AG08395 (cell line): ENCODE measurements around the gene OPHN1.

Source experiments
- DNase-seq: peaks from one replicate; pipeline ENCODE4 v3.0.0; 2012; ENCODE audit warnings: mixed read lengths, low spot score

OPHN1 gene, protein sequence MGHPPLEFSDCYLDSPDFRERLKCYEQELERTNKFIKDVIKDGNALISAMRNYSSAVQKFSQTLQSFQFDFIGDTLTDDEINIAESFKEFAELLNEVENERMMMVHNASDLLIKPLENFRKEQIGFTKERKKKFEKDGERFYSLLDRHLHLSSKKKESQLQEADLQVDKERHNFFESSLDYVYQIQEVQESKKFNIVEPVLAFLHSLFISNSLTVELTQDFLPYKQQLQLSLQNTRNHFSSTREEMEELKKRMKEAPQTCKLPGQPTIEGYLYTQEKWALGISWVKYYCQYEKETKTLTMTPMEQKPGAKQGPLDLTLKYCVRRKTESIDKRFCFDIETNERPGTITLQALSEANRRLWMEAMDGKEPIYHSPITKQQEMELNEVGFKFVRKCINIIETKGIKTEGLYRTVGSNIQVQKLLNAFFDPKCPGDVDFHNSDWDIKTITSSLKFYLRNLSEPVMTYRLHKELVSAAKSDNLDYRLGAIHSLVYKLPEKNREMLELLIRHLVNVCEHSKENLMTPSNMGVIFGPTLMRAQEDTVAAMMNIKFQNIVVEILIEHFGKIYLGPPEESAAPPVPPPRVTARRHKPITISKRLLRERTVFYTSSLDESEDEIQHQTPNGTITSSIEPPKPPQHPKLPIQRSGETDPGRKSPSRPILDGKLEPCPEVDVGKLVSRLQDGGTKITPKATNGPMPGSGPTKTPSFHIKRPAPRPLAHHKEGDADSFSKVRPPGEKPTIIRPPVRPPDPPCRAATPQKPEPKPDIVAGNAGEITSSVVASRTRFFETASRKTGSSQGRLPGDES

DNA sequence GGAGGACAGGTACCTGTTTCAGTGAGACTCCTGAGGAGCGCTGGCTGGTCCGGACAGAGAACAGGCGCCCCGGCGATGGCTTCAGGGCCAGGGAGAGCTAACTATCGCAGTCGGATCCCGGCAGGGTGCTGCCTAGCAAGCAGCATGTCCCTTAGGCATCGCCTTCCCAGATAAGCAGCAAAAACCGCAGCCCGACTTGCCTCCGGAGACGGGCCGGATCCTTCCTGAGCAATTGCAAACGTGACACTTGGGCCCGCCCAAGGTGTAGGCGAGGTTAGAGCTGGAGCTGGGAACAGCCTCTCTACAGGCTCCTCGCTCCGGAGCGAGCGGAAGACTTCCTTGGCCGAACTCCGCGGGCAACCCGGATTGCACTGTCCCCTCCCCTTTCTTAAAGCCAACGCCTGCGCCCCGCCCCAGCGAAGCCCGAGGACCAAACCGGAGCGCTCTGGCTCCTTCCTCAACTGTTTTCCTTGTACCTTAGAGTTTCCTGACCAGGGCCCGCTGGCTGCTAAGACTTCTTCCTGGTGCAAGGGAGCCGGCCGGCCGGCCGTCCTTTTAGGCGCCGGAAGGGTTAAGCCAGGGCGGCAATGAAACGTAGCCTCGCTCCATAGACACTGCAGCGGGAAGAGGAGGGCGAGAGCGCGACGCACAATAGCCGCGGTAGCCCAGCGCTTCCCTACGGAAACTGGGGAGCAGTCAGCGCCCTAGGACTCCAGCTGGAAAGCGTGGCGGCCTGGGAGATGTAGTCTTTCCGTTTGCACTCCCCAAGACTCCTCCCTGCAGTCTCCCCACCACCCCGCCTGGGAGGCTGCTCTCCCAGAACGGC lies at the start of gene OPHN1:
OPHN1 (minus strand) TSS at position 341 of the 826 bp plus-strand sequence. CDS start 475 bp downstream, outside the sequence.
- peak; percentile 68 for DNase-seq

DNA sequence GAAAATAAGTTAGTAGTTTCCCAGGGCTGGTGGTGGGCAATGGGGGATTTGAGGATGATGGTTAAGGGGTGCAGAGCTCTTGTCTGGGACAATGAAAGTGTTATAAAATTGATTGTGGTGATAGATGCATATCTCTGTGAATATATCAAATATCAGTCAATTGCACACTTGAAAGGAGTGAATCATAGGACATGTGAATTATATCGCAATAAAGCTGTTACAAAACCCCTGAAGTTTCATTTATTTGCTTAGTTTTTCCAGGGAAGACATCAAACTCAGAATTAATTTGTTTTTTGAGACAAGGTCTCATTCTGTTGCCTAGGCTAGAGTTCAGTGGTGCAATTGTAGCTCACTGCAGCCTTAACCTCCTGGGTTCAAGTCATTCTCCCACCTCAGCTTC lies 47.7 kb upstream of the OPHN1 start:
- DNase-seq = no peak

GRCh38 chrX:68464796-68465195 lies 31.5 kb upstream of the OPHN1 start:
- no peak for DNase-seq

DNA sequence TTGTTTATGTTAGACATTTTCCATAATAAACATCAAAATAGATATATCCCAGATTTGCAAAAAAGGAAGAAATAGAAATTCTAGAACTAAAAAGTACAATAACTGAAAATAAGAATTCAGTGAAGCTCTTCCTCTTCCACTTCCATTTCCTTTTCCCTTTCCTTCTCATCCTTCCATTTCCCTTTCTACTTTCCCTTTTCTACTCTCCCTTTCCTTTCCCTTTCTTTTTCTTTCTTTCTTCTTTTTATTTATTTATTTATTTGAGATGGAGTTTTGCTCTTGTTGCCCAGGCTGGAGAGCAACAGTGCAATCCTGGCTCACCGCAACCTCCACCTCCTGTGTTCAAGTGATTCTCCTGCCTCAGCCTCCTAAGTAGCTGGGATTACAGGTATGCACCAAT lies 30.6 kb upstream of the OPHN1 start:
- DNase-seq = no peak

GRCh38 chrX:68462653-68463052 lies 29.4 kb upstream of the OPHN1 start:
- no peak for DNase-seq

- DNase-seq = no peak
Measured at GRCh38 chrX:68462197-68462596, 28.9 kb upstream of the OPHN1 start.

GRCh38 chrX:68461576-68461975 lies 28.3 kb upstream of the OPHN1 start:
- DNase-seq = no peak

DNA sequence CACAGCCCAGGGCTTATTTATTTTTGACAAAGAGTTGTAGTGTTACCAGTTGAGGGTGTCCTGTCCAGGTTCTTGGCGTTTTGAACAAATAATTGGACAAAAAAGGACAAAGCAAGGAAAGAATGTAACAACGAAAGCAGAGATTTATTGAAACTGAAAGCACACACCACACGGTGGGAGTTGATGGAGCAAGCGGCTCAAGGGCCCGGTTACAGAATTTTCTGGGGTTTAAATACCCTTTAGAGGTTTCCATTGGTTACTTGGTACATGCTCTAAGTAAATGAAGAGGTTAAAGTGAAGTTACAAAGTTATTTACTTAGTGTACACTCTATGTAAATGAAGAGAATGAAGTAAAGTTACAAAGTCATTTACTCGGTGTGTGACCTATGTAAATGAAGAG lies 27.8 kb upstream of the OPHN1 start:
- DNase-seq = no peak

DNA sequence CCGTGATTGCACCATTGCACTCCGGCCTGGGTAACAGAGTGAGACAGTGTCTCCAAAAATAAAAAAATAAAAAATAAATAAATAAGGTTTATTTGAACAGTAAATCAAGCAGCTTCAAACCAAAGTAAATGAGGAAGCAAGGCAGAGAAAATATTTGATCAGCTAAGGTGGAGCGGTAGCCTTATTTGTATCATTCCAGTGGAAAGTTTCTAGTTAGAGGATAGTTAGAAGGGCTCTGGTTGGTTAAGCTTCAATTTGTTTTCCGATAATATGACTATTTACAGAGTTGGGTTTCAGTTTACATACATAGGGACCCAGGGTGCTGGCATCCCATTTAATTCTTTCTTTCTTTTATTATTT lies 21.8 kb upstream of the OPHN1 start:
- no peak for DNase-seq

GRCh38 chrX:68454476-68455150 lies 21.3 kb upstream of the OPHN1 start:
- no peak for DNase-seq

- no peak for DNase-seq
Measured at GRCh38 chrX:68451720-68452119, 18.4 kb upstream of the OPHN1 start.

DNA sequence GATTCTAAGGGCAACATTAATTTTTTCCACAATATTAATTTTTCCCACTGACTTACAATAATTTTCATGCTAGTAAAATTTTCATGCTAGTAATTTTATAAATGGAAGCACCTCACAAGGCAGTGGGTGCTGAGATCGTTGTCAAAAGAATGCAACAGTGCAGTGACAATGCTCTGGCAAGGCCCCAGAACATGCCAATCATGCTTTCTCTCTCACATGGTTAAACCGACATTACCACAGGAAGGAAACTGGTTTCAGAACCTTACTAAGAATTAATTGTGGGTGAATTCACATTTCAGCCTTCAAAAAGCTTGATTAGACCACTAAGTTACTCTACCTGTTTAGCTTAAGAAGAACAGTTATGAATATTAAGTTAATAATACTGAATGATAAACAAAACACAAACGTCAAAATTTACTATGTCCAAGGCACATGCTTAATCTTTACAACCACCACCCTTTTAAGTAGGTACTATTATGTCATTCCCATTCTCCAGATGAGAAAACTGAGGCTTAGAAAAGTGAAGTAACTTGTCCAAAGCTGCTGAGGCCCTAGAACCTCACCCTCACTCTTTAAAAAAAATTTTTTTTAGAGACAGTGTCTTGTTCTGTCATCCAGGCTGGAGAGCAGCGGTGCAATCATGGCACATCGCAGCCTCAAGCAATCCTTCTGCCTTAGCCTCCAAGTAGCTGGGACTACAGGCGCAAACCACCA lies 10.0 kb upstream of the OPHN1 start:
- DNase-seq = peak; percentile 19

GRCh38 chrX:68440940-68441339 lies 7.6 kb upstream of the OPHN1 start:
- DNase-seq = peak; percentile 24

DNA sequence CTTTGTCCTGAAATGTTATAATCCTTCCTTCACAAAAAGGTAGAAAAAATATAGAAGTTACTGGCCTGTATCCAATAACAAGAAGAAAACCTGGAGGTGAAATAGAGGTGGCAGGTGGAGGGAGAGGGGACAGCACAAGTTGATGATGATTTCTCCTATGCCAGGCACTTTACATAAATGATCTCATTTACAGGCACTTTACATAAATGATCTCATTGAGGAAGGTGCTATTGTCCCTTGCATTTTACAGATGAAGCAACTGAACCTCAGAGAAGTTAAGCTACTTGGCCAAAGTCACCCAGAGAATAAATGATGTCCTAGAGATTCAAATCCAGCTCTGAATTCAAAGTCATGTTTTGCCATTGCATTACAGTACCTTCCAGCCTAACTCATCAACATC lies 7.1 kb upstream of the OPHN1 start:
- DNase-seq = no peak

GRCh38 chrX:68439341-68439740 lies 6.0 kb upstream of the OPHN1 start:
- no peak for DNase-seq

DNA sequence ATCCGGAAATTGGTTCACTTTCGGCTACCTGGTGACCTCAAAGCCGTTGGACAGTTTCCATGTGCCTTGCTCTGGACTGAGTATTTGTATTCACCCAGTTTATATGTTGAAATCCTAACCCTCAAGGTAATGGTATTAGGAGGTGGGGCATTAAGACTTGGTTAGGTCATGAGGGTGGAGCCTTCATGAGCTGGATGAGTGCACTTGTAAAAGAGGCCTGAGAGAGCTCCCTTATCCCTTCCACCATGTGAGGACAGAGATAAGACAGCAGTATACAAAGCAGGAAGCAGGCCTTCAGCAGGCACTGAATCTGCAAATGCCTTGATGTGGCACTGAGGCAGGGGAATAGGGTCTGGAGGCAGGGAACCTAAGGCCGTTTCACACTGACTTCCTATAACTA lies 5.3 kb upstream of the OPHN1 start:
- no peak for DNase-seq

GRCh38 chrX:68433981-68434299 lies 645 bp upstream of the OPHN1 start:
- DNase-seq = no peak

GRCh38 chrX:68432648-68433047 lies 647 bp downstream of the OPHN1 start:
- DNase-seq = no peak

GRCh38 chrX:68431836-68432235 lies 1.5 kb downstream of the OPHN1 start:
- no peak for DNase-seq

GRCh38 chrX:68429216-68429615 lies 4.1 kb downstream of the OPHN1 start:
- no peak for DNase-seq

DNA sequence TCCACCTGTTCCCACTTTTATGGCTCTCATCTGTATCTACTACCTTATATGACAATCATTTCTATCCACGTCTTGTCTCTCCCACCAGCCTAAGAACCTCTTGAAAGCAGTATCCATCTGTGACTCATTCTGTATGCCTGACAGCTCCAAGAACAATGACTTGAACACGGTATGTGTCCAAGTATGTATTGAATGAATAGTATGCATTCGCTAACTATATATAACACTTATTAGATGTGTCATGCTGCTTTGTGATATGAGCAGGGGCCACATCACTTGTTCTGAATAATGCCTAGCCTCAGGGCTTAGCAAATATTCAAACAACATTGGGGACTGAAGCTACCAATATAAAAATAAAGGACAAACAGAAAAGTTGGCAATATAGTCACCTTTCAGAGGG lies 4.9 kb downstream of the OPHN1 start:
- no peak for DNase-seq

DNA sequence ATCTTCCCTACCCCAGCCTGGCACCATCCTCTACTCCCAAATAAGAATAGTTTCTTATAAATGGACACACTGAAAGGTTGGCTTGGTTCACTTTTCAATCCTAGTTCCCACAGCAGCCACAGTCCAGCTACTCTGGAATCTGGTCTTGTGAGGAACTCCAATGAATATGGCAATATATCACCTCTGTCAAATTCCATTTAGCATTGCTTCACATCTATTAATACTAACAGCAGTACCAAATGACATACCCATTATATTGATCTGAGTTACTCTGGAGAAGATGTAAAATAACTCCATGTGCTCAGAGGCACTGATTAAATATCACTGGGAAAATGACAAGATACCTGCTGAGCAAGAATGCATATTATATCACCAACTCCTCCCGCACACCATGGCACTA lies 8.6 kb downstream of the OPHN1 start:
- DNase-seq = no peak
